Measurements from ENCODE around the gene SLC44A1.

The SLC44A1 gene

DNA sequence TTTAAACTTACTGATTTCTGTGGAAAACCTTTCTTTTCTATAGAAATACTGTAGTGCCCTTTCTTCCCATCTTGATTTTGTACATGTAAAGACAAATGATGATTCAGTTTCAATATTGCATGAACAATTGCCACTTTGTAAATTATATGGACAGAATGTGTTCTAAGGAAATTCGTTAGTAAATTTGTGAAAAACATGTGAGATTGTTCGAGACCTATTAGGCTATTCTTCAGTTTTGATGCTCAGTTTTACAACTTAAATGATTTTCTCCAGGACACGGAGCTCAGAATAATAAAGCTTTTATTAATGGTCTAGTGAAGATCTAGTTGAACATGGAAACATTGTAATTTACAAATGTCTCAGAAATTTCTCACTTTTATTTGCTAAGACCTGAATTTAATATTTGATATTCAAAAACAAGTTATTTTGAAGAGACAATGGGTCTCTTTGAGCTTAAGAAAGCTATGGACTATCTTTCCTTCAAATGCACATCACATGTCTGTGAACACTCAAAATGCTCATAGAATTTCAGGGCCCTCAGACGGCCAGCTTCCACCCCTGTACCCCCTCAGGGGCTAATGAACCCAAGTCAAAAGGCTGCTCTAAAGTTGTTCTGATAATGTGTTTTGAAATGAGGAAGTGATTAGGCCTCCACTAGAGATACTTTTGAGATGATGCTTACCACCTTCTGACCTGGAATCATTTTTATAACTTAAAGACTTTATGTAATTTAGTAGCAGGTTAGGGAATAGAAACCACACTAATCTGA lies 149.3 kb downstream of the SLC44A1 start:
- DNase-seq (ENCODE audit: low spot score) = no peak

DNA sequence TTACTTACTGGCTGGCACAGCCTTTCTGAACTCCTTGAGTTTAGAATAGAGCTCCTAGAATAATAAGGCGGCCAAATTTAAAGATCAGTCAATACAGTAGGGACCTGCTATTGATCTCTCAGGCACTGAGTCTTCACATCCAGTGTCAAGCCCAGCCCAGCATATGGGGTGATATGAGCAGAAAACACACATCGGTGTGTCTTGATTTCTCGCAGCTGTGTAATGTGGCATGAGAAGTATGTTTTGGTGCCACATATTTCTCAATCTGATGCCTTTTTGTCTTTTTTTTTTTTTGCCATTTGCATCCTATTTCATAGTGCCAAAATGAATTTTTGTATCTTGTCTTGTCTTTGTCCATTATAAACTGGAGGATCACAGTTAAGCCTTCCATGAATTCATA lies 152.0 kb downstream of the SLC44A1 start:
- DNase-seq (ENCODE audit: low spot score) = no peak

DNA sequence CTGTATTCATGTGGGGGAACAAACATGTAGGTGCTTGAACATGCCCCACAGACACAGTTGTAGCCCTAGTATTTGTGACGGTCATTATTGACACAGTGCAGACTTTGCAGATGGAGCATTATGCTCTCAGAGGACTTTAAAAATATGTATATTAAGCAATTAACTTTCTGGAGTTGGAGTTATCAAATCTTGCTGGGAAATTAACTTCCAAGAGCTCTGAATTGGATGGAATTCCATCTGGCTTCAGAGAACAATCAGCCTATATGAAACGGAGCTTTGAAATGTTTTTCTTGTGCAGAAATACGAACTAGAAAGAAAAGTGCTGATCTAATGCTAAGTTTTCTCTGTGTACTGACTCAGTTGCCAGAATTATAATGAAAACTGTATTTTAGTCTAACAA lies 152.4 kb downstream of the SLC44A1 start:
- no peak for DNase-seq (ENCODE audit: low spot score)

DNA sequence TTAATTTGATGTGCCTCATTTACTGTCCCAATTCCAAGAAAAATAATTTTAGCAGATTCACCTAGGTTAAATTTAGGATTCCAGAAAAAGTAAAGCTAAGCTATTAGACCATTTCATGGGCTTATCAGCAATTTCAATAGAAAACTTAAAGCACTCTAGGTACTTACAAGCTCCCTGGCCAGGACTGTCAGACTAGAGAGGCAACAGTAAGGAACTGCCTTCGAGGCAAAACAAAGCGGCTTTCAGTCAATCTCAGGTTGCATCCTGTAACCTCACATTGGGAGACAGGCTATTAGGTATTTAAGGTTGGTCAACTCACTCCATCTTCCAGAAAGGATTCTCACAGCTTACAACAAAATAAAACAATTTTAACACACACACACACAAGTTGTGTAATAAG lies 154.7 kb downstream of the SLC44A1 start:
- DNase-seq (ENCODE audit: low spot score) = no peak

DNA sequence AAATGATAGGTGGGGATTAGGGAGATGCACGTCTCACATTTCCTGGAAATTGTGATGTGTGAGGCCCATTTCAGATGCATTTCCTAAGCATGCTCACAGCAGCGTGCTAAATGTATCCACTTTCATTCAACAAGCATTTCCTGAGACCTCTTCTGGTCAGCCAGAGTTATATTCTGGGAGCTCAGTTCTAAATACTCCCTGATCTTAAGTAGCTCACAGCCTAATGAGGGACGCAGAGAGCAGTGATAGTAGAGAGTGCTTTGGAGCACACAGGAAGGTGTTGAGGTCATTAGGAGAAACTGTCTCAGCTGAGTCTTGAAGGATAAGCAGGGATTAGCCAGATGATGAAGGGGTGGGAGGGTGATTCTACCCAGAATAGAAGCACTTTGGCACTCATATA lies 157.2 kb downstream of the SLC44A1 start:
- no peak for DNase-seq (ENCODE audit: low spot score)

DNA sequence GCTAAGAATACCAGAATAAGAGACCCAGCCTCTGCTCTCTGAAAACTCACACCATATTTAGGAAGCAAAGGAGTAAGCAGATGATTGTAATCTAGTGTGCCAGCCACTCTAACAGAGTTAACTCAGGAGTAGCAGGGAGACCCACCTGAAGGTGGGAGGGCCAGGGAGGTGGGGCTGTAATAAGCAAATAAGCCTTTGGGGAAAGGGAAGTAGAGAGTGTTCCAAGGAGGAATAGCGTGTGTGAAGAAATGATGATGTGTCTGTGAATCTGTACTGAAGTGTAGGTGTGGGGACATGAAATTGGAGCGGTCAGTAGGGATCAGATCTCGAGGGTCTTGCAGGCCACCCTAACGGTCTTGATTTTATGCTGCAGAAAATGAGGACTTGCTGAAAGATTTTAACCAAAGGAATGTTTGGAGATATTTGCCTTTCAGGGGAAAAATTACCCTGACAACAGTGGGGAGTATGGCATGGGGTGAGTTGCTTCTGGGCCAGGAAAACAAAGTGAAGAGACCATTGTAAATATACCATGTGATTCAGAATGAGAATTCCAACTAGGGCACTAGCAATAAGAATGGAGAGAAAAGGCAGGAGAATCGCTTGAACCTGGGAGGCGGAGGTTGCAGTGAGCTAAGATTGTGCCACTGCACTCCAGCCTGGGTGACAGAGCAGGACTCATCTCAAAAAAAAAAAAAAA lies 159.2 kb downstream of the SLC44A1 start:
- no peak for DNase-seq (ENCODE audit: low spot score)

DNA sequence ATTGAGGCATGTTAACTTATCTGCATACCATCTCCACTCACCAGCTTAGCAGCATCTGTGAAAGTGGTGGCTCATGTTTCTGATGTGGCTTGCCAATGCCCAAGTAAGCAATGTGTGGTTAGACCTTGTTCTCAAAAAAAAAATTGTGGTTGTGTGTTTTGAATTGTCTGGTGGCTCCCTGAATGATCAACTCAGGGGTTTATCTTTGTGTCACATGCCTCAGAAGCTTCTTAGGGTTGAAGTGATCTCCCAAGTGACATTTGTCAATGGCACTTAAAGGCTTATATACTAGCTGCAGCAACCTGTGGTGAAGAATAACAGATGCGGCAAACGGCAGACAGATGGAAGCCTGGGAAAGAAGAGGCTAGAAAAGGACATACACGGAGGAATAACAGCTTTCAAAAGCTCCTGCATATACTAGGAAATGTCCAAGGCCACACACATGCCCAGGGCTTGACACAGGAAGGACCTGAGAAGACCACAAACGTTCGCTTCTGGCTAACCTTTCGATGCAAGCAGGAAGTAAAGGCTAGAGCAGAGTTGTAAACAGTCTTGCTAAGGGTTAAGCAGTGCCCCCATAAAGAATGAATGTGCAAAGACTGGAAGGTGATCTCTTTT lies 161.2 kb downstream of the SLC44A1 start:
- no peak for DNase-seq (ENCODE audit: low spot score)

DNA sequence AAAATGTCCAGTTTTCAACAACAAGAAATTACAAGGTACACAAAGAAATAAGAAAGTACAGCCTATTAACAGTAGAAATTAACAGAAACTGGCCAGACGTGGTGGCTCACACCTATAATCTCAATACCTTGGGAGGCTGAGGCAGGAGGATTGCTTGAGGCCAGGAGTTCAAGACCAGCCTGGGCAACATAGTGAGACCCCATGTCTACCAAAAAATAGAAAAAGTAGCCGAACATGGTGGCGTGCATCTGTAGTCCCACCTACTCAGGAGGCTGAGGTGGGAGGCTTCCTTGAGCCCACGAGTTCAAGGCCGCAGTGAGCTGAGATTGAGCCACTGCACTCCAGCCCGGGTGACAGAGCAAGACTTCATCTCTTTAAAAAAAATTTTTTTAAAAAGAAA lies 161.9 kb downstream of the SLC44A1 start:
- no peak for DNase-seq (ENCODE audit: low spot score)

DNA sequence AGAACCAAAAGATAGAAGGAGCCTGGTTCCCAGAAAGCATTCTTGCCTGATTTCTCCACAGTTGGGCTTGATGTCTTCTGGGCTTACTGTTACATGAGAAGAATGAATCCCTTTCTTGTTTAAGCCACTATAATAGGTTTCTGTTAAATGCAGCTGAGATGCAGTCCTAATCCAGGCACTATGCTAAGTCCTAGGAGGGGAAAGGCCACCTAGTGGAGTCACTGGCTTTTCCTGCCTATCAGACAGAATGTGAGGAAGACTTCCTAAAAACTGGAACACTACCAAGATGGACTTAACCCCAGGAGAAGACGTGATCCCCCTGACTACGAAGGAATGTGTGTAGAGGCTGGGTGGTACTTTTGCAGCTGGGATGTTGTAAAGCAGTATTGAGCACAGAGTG lies 169.1 kb downstream of the SLC44A1 start:
- DNase-seq (ENCODE audit: low spot score) = peak; percentile 48

DNA sequence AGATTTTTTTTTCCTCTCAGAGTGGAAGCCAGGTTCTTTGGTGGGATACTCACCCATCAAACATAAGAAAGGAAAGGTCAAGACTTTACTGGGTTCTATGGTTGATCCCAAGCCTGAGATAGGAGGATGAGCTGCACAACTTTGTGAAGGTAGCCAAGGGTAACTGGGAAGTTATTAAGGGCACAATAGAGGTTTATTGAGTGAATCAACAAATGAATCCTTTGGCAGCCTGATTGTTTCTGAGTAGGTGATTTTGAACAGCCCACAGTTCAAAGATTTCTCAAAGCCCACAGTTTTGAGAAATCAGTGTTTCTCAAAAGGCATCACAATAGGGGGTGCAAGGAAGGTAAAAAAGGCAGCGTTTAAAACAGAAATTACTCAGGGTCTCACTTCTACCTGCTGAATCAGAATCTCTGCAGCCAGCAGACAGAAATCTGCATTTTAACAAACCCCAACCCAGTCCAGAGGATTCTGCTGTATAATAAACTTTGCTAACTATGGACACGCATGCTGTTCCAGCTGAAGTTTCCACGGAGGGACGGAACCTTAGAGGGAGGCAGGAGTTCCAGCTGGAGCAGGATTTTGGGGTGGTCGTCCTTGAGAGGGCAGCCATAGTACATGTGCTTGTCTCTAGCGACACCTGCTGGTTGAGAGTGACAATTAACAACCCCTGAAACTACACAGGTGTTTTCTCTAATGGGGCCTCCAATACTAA lies 170.7 kb downstream of the SLC44A1 start:
- DNase-seq (ENCODE audit: low spot score) = peak; percentile 77

DNA sequence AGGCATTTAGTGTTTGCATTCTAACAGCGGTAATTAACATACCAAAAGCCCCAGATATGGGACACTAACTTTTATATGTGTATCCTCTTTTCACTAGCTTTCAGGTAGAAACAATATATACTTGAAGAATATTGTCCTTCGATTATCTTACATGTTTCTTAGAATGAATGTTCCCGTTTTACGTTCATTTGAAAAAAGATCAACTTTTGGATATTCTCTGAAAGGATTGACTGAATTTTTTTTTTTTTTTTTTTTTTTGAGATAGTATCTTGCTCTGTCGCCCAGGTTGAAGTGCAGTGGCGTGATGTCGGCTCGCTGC lies 171.2 kb downstream of the SLC44A1 start:
- no peak for DNase-seq (ENCODE audit: low spot score)

DNA sequence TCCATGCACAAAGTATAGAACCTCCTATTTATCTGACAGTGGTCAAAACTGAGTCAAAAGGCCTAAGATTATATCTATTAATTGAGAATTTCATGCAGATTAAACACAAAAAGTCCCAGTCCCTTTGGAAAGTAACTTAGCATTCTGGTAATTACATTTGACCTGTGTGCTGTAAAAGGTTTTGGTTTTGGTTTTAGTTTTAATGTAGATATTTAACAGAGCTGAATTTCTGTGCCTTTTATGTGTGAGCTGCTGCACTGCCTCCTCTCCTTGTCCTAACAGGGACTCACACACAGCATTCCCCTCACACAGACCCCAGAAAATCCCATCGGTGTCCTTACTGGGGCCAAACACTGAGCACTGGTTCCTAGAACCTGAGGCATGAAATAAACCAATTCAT lies 172.4 kb downstream of the SLC44A1 start:
- DNase-seq (ENCODE audit: low spot score) = no peak

DNA sequence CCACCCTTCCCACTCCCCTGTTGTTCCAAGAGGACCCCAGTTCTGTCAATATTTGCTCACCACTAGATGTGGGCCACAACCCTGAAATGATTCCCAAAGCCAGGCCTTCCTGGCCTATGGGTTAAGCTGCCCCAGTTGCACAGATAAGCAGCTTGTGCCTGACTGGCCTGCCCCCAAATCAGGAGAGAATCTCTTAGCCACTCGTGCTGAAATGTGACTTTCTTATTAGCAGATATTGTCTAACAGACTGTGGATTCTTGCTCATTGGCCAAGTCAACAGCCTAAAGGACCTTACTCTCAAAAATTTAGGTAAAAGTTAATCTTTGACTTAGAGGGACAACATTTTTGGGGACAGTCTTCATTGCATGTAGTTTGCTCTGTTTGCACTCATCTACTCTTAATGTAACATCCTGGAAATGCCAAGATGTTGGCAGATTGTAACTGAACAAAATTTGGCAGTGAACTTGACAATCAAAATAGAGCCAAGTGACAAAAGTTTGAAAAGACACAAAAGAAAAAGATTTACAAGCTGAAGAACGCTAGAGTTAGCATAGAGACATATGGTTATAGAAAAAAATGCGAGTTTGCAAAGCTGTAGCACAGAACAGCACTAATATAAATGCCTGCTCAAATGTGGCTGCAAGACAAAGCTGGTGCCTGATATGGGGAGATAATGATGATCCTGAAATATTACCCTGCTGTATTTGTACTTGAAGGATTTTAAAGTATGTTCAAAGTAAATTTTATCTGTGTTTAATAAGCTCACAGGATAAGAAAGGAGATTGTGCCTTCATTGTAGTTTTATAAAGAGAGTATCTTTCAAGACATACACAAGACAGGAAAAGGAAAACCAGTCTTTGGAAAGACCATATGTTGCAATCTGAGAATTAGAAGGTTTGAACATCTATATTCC lies 174.4 kb downstream of the SLC44A1 start:
- no peak for DNase-seq (ENCODE audit: low spot score)

DNA sequence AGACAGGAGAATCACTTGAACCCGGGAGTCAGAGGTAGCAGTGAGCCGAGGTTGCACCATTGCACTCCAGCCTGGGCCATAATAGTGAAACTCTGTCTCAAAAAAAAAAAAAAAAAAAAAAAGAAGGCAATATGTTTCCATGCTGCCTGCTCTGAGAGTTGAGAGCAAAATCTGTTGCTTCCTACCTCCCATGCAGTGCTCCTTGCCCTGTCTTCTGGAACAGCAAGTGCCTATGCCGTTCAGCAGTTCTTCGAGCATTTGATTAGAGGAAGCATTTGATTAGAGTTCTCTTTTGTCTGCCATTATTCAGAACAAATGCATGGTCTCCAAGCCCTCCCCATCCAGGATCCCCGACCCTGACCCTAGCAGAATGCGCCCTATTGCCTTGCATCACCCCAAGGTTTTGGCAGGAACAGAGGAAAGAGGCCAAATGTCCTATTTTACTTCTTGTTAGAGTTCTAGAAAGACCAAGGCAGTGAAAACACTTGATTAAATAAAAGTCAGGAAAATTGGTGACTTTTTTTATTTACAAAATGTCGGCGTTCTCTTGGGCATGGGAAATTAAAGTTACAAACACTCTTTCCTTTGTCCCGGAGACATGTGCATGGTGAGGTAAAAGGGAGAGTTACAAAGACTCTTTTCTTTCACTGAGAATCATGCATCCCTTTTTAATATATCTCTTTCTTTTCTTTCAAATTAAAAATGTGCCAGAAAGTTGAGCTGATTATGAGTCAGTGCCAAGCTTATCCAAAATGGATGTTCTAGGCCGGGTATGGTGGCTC lies 175.6 kb downstream of the SLC44A1 start:
- no peak for DNase-seq (ENCODE audit: low spot score)

DNA sequence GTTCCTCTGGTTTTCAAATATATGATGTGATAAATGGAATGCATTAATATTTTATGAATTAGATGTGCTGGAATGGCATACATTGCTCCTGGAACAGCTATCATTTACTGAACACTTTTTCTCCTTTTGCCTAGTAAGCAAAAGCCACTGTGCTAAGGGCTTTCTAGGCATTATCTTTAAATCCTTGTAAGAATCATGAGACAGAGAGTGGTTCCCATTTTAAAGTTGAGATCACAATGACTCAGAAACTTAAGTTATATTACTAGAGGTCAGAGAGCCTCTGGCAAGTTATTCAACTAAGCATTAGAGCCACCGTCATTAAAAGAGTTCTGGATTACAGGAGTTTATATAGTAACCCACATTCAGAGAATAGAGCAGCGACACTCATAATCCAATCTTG lies 176.7 kb downstream of the SLC44A1 start:
- no peak for DNase-seq (ENCODE audit: low spot score)

DNA sequence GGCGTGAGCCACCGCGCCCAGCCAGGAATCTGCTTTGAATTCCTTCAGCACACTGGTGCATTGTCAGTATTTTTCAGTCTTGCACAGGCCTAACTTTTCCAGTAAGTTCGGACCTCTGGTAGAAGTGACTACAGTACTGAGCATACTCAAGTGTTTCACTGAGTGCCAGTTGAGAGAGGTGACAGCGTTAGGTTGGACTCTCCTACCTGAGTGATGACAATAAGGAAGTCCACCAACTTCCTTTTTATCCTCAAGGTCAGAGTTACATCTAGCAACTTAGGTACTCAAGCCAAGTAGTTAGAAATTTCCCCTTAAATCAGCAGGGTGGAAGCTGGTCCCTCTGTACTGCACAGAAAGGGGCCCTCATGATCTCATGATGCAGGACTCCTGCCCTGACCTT lies 177.4 kb downstream of the SLC44A1 start:
- no peak for DNase-seq (ENCODE audit: low spot score)

DNA sequence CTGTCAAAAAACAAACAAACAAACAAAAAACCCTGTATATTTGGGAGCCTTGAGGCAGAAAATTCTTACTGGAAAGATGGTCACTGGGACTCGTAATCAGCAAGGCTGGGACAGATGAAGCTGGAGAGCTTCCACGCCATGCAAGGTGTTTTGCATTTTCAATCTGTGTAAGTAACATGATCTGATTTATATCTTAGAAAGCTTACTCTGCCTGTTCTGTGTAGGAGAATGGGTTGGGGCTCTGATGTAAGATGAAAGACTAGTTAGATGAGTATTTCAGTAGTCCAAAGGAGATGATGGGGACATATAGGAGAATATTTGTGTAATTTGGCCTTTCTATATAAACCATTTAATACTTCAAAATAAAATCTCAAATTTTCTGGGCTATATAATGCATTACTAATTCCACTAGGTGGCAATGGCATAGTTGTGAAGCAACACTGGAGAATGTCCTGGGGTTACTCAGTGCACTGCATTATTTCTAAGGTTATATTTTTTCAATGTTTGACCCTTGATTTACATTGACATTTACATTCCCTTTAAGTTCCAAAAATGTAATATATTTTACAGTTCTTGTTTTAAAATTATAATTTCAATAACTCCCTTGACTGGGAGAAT lies 181.5 kb downstream of the SLC44A1 start:
- no peak for DNase-seq (ENCODE audit: low spot score)

DNA sequence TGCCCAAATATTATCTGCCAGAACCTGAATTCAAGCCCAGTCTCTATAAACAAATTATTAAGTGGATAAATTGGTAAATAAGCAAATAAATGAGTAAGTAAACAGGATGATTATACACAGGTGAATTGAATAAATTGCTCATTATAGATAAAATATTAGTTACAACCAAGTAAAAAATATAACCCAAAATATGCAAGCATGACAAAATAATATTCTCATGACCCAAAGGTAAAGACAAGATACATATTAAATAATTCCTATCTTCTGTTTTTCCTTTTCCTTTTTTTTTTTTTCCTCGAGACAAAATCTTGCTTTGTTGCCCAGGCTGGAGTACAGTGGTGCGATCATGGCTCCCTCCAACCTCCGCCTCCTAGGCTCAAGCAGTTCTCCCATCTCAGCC lies 182.2 kb downstream of the SLC44A1 start:
- no peak for DNase-seq (ENCODE audit: low spot score)

DNA sequence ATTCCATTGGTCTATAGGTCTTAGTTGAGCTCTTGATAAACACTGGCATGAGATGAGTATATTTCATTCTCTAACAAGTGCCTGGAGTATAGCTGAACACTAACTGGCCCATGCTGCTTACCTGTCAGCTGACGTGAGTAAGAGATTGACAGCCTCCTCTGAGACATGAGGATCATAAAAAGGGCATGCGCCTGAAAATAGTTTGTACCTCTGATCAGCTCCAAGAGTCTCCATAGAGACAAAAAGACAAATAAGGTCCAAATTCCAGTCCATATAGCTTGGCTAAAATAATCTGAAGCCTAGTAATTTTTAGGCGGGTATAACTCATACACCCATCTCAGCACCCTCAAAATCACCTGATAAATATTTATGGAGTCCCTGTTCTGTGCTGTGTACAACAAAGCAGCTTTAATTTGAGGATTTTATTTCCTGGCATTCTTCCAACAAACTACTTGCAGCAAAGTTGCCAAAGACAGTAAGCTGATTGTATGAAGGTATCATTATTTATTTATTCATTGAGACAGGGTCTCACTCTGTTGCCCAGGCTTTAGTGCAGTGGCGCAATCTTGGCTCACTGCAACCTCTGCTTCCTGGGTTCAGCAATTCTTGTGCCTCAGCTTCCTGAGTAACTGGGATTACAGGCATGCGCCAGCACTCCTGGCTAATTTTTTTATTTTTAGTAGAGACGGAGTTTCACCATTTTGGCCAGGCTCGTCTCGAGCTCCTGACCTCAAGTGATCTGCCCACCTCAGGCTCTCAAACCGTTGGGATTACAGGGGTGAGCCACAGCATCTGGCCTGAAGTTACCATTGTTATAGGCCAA lies 187.2 kb downstream of the SLC44A1 start:
- DNase-seq (ENCODE audit: low spot score) = no peak
